Measurements from ENCODE around the gene DHX32. TPM values are rescaled to one million over a fixed set of nuclear protein-coding genes. Genes with fewer than 3 reads are reported as not detected.
A peak's percentile ranks its signal among the peaks of the same experiment; 100 is the strongest.

DHX32 gene
- total and polyA plus RNA-seq, 2 donors (not counting 3 experiments of a cell fraction or from before 2014, with no cell fraction given) = 17.1 to 29.6 TPM

GRCh38 chr10:125822878-125823662, 58.0 kb downstream of the DHX32 start, which contains the start of the genes BCCIP and UROS:
BCCIP (plus strand) TSS chr10:125823546; CDS start chr10:125823558, 12 bp downstream.
UROS (minus strand) TSS chr10:125823258; CDS start chr10:125816499, 6,759 bp downstream.
- no peaks in the 10 kb centered on the region for H4K20me1 ChIP-seq (replicated peaks; ENCODE audit: control insufficient read depth, extremely low read depth, insufficient read depth, low read length)
- H3K27ac ChIP-seq (ENCODE audit: insufficient read depth, low read depth, low read length) = peak within 1 kb of the TSS; percentile 89
- peak within 1 kb of the TSS; percentile 97 for H3K4me2 ChIP-seq (ENCODE audit: insufficient read depth, low read length)
- H3K27me3 ChIP-seq (ENCODE audit: control insufficient read depth in 2 of 2, insufficient read depth in 2 of 2, low read length in 2 of 2) = no peaks in the 10 kb centered on the region
- H3K36me3 ChIP-seq (ENCODE audit: control insufficient read depth in 2 of 2, extremely low read depth in 1 of 2, insufficient read depth in 2 of 2, low read length in 2 of 2) = peaks cover 3% of the 10 kb centered on the region in 2 experiments
- FAIRE-seq (peak; percentile 88), DNase-seq (ENCODE audit: low read depth, low spot score) (peak; percentile 90)
- TF ChIP-seq MAX (IDR thresholded peaks at IDR 0.05; ENCODE audit: insufficient read depth, insufficient read length) = no peak
- no peak for TF ChIP-seq EZH2 (IDR thresholded peaks at IDR 0.05; ENCODE audit: borderline replicate concordance, low read depth, low read length, severe bottlenecking)
- no peak for TF ChIP-seq POLR2AphosphoS5 (IDR thresholded peaks at IDR 0.05; ENCODE audit: insufficient read depth, low read depth, low read length)
- no peak for TF ChIP-seq JUN (IDR thresholded peaks at IDR 0.05; ENCODE audit: borderline replicate concordance, insufficient read depth, insufficient read length, low read depth)
- TF ChIP-seq, protein P1, sequence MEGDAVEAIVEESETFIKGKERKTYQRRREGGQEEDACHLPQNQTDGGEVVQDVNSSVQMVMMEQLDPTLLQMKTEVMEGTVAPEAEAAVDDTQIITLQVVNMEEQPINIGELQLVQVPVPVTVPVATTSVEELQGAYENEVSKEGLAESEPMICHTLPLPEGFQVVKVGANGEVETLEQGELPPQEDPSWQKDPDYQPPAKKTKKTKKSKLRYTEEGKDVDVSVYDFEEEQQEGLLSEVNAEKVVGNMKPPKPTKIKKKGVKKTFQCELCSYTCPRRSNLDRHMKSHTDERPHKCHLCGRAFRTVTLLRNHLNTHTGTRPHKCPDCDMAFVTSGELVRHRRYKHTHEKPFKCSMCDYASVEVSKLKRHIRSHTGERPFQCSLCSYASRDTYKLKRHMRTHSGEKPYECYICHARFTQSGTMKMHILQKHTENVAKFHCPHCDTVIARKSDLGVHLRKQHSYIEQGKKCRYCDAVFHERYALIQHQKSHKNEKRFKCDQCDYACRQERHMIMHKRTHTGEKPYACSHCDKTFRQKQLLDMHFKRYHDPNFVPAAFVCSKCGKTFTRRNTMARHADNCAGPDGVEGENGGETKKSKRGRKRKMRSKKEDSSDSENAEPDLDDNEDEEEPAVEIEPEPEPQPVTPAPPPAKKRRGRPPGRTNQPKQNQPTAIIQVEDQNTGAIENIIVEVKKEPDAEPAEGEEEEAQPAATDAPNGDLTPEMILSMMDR (IDR thresholded peaks at IDR 0.05; ENCODE audit: extremely low read depth in 1 of 2, insufficient read depth in 1 of 2, low read depth in 1 of 2, low read length in 2 of 2) = no peak
- no peak for TF ChIP-seq GATA2 (IDR thresholded peaks at IDR 0.05; ENCODE audit: insufficient read depth, insufficient read length, low read depth, low read length)
- no peak for TF ChIP-seq POLR2A (IDR thresholded peaks at IDR 0.05; ENCODE audit: low read depth, low read length)
- TF ChIP-seq FOS (IDR thresholded peaks at IDR 0.05; ENCODE audit: borderline replicate concordance, insufficient read depth, low read length) = no peak
- no peak for TF ChIP-seq MYC (IDR thresholded peaks at IDR 0.05; ENCODE audit: low read depth, low read length)
- peaks cover 18% of the 10 kb centered on the region for H3K4me1 ChIP-seq (ENCODE audit: control insufficient read depth, extremely low read depth, insufficient read depth, low read length)
- intact Hi-C loops (cut with micrococcal nuclease) = loop anchor here (1.0 to 5.0 kb wide), 4 partner anchors 10 to 906 kb away; partner anchors contain the start of gene EDRF1
- no peaks in the 10 kb centered on the region for H3K9me1 ChIP-seq (replicated peaks; ENCODE audit: control insufficient read depth, extremely low read depth, insufficient read depth, low read length)
- H3K9me3 ChIP-seq (replicated peaks; ENCODE audit: control insufficient read depth, insufficient read depth, low read length) = no peaks in the 10 kb centered on the region
- peaks cover 41% of the 10 kb centered on the region for H3K79me2 ChIP-seq (ENCODE audit: control insufficient read depth, insufficient read depth, low read length)
- H2AFZ ChIP-seq (ENCODE audit: low read depth, low read length) = peak within 1 kb of the TSS; percentile 82
- BruUV-seq (replicated peaks) = no TSS peak
- peak within 1 kb of the TSS; percentile 78 to 83 (median 79) for H3K4me3 ChIP-seq (replicated peaks in 1 of 3; ENCODE audit: insufficient read depth in 1 of 3, low read depth in 1 of 3, low read length in 3 of 3)
- dilution Hi-C loops (cut with MboI; ENCODE audit: extremely low pct_ligation_motif_present, low sequenced_read_pairs) = no loop called here
- peak within 1 kb of the TSS; percentile 87 for H3K9ac ChIP-seq (replicated peaks; ENCODE audit: extremely low read depth, insufficient read depth, low read length)
- POLR2A ChIA-PET = interaction anchor here (0.8 to 1.2 kb wide), 2 partner anchors 9 to 56 kb away, joined by 3 read pairs; no protein-coding TSS in a partner anchor
- CTCF ChIA-PET = no interaction called here
